ENCODE data around the gene PADI2.
A peak's percentile ranks its signal among the peaks of the same experiment; 100 is the strongest.

The PADI2 gene

DNA sequence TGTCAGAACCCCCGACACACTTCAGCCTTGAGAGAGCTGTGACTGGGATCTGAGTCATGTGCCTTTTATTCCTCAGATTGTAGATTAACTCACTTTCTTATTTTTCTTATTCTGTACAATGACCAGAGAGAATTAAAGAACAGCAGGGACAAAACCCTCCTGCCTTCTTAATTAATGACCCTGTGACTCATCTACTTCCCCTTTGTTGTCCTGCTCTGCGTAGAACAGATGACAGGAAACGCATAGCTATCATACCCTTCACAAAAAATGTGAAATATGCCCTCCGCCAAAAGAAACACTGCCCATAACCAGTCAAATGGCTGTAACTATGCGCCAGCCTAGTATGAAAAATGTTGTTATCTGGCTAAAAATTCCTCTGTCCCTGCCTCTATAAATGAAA, 9.1 kb upstream of the PADI2 start:
- Histone ChIP-seq H3K27me3 (no peaks in the 10 kb centered on the region), H3K4me3 (no peak overlapping the region), H3K9me3 (no peaks in the 10 kb centered on the region), H3K9ac (no peak overlapping the region), H3K36me3 (no peaks in the 10 kb centered on the region), H3K4me1 (peaks cover 24% of the 10 kb centered on the region), H4K20me1 (no peaks in the 10 kb centered on the region), H3K4me2 (no peak overlapping the region), H3K27ac (no peak overlapping the region)
- no peak for TF ChIP-seq Cebpa-rat (IDR thresholded peaks at IDR 0.05)

GRCh38 chr1:17125756-17126237, 6.5 kb upstream of the PADI2 start:
- Histone ChIP-seq H3K9me3 (no peaks in the 10 kb centered on the region), H3K27ac (no peak overlapping the region), H3K36me3 (no peaks in the 10 kb centered on the region), H4K20me1 (no peaks in the 10 kb centered on the region), H3K27me3 (no peaks in the 10 kb centered on the region), H3K9ac (no peak overlapping the region), H3K4me2 (no peak overlapping the region), H3K4me1 (peaks cover 45% of the 10 kb centered on the region), H3K4me3 (no peak overlapping the region)
- no peak for TF ChIP-seq Cebpa-rat (IDR thresholded peaks at IDR 0.05)

DNA sequence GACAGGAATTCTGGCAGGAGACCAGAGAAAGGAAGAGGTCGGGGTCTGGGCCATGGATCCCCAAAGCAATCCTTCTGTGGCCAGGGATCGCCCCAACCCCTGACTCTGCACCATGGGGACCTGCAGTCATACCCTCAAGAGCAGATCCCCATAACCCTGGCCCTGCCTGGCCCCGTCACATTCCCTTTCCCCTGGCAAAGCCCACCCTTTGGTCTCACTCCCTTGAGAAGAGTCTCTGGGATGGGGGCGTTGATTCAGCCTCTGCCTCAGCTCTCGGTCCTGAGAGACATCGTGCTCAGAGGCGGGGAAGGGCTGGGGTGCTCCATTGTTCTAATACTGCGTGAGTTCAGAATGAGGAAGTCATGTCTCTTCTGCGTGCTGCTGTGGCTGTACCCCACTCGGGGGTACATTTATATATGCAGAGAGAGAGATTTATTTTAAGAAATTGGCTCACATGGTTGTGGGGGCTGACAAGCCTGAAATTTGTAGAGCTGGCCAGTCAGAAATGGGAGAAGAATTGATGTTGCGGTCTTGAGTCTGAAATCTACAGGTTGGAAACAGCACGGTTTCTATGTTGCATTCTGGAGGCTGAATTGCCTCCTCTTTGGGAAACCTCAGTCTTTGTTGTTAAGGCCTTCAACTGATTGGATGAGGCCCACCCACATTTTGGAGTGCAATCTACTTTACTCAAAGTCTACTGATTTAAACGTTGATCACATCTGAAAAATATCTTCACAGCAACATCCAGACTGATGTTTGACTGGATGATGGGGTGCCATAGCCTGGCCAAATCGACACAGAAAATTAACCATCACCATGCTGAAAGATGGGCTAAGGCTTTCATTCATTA, 4.2 kb upstream of the PADI2 start:
- Histone ChIP-seq H4K20me1 (peaks cover 4% of the 10 kb centered on the region; the same call in 1 of the 2 replicates), H3K27ac (peak overlapping the region; percentile 81), H3K27me3 (peaks cover 9% of the 10 kb centered on the region), H3K9ac (peak overlapping the region; percentile 52; the same call in 1 of the 2 replicates), H3K4me3 (no peak overlapping the region), H3K4me2 (peak overlapping the region; percentile 100), H3K9me3 (no peaks in the 10 kb centered on the region), H3K4me1 (peaks cover 60% of the 10 kb centered on the region), H3K36me3 (no peaks in the 10 kb centered on the region)
- TF ChIP-seq Cebpa-rat (IDR thresholded peaks at IDR 0.05): no peak

GRCh38 chr1:17122521-17123164, 3.4 kb upstream of the PADI2 start:
- peaks cover 17% of the 10 kb centered on the region for H3K27me3 ChIP-seq

DNA sequence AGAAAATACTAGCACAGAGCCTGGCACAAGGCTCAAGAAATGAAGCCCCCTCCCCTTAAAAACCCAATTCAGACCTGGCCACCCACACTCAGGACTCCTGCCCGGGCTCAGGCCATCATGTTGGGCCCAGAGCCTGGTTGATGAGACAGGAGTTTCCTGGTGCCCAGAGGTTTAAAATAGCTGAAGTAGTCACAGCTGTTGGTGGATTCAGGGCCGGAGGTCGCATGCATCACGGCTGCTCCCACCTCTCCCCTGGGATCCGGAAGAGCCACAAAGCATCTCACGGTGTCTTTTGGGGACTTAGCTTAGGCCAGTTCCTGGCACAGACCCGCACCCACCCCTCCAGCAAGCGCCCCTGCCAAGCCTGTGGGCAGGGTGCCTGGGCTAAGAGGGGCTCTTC, 2.6 kb upstream of the PADI2 start:
- Histone ChIP-seq H3K4me1 (peaks cover 66% of the 10 kb centered on the region), H3K36me3 (no peaks in the 10 kb centered on the region), H4K20me1 (peaks cover 4% of the 10 kb centered on the region; the same call in 1 of the 2 replicates), H3K9ac (peak overlapping the region; percentile 52), H3K4me3 (peak overlapping the region; percentile 40), H3K9me3 (no peaks in the 10 kb centered on the region), H3K4me2 (peak overlapping the region; percentile 100), H3K27me3 (peaks cover 21% of the 10 kb centered on the region), H3K27ac (peak overlapping the region; percentile 81)
- no peak for TF ChIP-seq Cebpa-rat (IDR thresholded peaks at IDR 0.05)

More at GRCh38 chr1:17122521-17123164, 3.4 kb upstream of the PADI2 start:
- Histone ChIP-seq H3K9ac (peak overlapping the region; percentile 52), H3K4me1 (peaks cover 64% of the 10 kb centered on the region), H3K9me3 (no peaks in the 10 kb centered on the region), H4K20me1 (peaks cover 4% of the 10 kb centered on the region; the same call in 1 of the 2 replicates), H3K4me3 (no peak overlapping the region; the same call in 1 of the 2 replicates), H3K27ac (peak overlapping the region; percentile 81), H3K4me2 (peak overlapping the region; percentile 100), H3K36me3 (no peaks in the 10 kb centered on the region)
- TF ChIP-seq Cebpa-rat (IDR thresholded peaks at IDR 0.05): no peak

DNA sequence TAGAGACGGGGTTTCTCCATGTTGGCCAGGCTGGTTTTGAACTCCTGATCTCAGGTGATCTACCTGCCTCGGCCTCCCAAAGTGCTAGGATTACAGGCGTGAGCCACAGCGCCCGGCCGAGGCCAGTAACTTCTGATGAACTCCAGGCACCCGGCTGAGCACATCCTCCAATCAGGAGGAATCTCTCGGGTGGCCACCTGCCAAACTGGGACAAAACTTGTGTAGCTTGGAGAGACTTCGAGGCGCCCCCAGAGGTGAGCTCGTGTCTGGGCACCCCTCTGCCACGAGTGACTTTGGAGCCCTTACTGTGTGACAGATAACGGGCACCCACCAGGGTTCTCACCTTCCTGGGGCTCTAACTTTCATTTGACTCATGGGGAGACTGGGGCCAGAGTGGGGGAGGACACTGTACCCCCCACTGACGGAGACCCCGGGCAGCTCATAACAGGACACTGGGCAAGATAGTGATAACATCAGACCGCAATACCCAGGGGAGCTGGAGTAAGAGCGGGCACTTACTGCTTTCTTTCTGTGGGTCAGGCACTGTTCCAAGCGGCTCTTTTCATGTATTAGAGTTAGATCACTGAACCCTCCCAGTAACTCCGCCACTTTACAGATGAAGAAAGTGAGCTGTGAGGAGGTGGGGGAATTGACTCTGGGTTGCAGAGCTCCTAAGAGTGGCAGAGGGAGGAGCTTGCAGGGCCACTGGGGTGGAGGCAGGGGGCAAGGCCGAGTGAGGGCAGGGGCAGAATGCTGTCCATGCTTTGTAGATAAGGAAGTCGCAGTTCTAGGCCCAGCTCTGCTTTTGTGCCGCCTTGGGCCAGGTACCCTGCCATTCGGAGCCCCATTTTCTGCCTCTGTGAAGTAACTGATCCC, 1.9 kb upstream of the PADI2 start:
- Histone ChIP-seq H4K20me1 (peaks cover 4% of the 10 kb centered on the region; the same call in 1 of the 2 replicates), H3K9me3 (no peaks in the 10 kb centered on the region), H3K27ac (peak overlapping the region; percentile 81), H3K9ac (peak overlapping the region; percentile 52), H3K36me3 (no peaks in the 10 kb centered on the region), H3K4me1 (peaks cover 66% of the 10 kb centered on the region), H3K4me3 (peak overlapping the region; percentile 40), H3K27me3 (peaks cover 21% of the 10 kb centered on the region), H3K4me2 (peak overlapping the region; percentile 100)
- TF ChIP-seq Cebpa-rat (IDR thresholded peaks at IDR 0.05): no peak

DNA sequence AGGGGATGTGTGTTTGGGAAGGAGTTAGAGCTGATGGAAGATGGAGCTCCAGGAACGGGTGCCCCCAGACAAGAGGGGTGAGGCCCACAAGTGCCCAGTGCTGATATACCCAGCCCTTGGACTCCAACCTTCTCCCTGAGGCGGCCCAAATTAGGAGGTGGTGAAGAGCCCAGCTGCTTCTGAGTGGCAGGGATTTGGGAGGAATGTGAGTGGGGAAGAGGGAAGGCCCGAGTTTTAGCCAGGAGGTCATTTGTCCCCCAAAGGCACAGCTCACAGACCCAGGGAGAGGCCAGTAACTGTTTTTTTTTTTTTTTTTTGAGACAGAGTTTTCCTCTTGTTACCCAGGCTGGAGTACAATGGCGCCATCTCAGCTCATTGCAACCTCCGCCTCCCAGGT, 1.2 kb upstream of the PADI2 start:
- Histone ChIP-seq H3K4me1 (peaks cover 66% of the 10 kb centered on the region), H3K36me3 (no peaks in the 10 kb centered on the region), H4K20me1 (peaks cover 4% of the 10 kb centered on the region; the same call in 1 of the 2 replicates), H3K4me2 (peak overlapping the region; percentile 100), H3K9ac (no peak overlapping the region), H3K27ac (peak overlapping the region; percentile 81; the same call in 1 of the 2 replicates), H3K9me3 (no peaks in the 10 kb centered on the region), H3K4me3 (no peak overlapping the region), H3K27me3 (peaks cover 21% of the 10 kb centered on the region)
- no peak for TF ChIP-seq Cebpa-rat (IDR thresholded peaks at IDR 0.05)

- Histone ChIP-seq H3K27ac (peak overlapping the region; percentile 81; the same call in 1 of the 2 replicates), H3K4me3 (peak overlapping the region; percentile 67), H3K4me2 (peak overlapping the region; percentile 100), H4K20me1 (peaks cover 4% of the 10 kb centered on the region; the same call in 1 of the 2 replicates), H3K9me3 (no peaks in the 10 kb centered on the region), H3K36me3 (no peaks in the 10 kb centered on the region), H3K9ac (no peak overlapping the region), H3K27me3 (peaks cover 21% of the 10 kb centered on the region), H3K4me1 (peaks cover 66% of the 10 kb centered on the region)
- TF ChIP-seq Cebpa-rat (IDR thresholded peaks at IDR 0.05): no peak
Observed at GRCh38 chr1:17119773-17120480, 676 bp upstream of the PADI2 start.

Data from BLaER1 (cell line).